Spleen (tissue), 11 donors: ENCODE measurements around the gene ST7L. TPM values are rescaled to one million over a fixed set of nuclear protein-coding genes. Genes with fewer than 3 reads are reported as not detected.

ENCODE experiments used
- DNase-seq: peaks from one replicate; pipeline ENCODE4 v3.0.0-alpha.2; 2020
- H3K27ac ChIP-seq, 8 donors: fragments of 200-600 bp; sonication (generic) in 7 of 8; 1 replicate in 4 of 8; 2 replicates in 4 of 8; pipeline versions ENCODE4 v1.5.0 to v1.8.0; 2016 to 2021; ENCODE audit warnings: inconsistent platforms in 4 of 8, mild to moderate bottlenecking in 4 of 8, moderate library complexity in 1 of 8
- H3K27me3 ChIP-seq, 7 donors: fragments of 200-600 bp; sonication (generic) in 6 of 7; replicated peaks in 1 of 7; 1 replicate in 4 of 7; 2 replicates in 3 of 7; pipeline versions ENCODE4 v1.5.0 to v1.8.0; 2016 to 2021; ENCODE audit warnings: inconsistent platforms in 3 of 7, mild to moderate bottlenecking in 1 of 7
- H3K36me3 ChIP-seq, 6 donors: fragments of 200-600 bp; sonication (generic) in 5 of 6; 1 replicate in 4 of 6; 2 replicates in 2 of 6; pipeline versions ENCODE4 v1.5.0 to v1.8.0; 2016 to 2021; ENCODE audit warnings: inconsistent platforms in 2 of 6
- H3K4me1 ChIP-seq, 6 donors: fragments of 200-600 bp; sonication (generic) in 5 of 6; 1 replicate in 3 of 6; 2 replicates in 3 of 6; pipeline versions ENCODE4 v1.5.0 to v1.8.0; 2016 to 2021; ENCODE audit warnings: inconsistent platforms in 3 of 6
- H3K4me3 ChIP-seq, 8 donors: fragments of 200-600 bp; sonication (generic) in 7 of 8; 1 replicate in 4 of 8; 2 replicates in 4 of 8; pipeline versions ENCODE4 v1.5.0 to v1.8.0; 2016 to 2021; ENCODE audit warnings: inconsistent platforms in 4 of 8, mild to moderate bottlenecking in 4 of 8, moderate library complexity in 2 of 8
- H3K9me3 ChIP-seq, 8 donors: fragments of 200-600 bp; sonication (generic) in 7 of 8; 1 replicate in 4 of 8; 2 replicates in 4 of 8; pipeline versions ENCODE4 v1.5.0 to v1.8.0; 2016 to 2021; ENCODE audit warnings: inconsistent platforms in 4 of 8
- POLR2A ChIP-seq, 3 donors: fragments of 450-650 bp; IDR thresholded peaks; one replicate each; pipeline ENCODE4 v1.5.1; 2017; ENCODE audit warnings: antibody characterized with exemption in 3 of 3, mild to moderate bottlenecking in 1 of 3
- POLR2AphosphoS5 ChIP-seq, 3 donors: sonication (generic); formaldehyde crosslinking; IDR thresholded peaks; one replicate each; pipeline ENCODE4 v1.5.1; 2017; ENCODE audit warnings: antibody characterized with exemption in 3 of 3
- WGBS, 5 donors: extraction: QIAGEN DNeasy Blood & Tissue Kit in 3 of 5; methylation state at CpG; one replicate each; pipeline versions ENCODE4 v1.1.5 to v1.1.7; 2013 to 2018; 5-methylcytosine and 5-hydroxymethylcytosine counted together
- intact Hi-C: fragments of 100-400 bp; cut with DNase I; formaldehyde crosslinking; loops from one replicate; pipeline ENCODE4 v1.15.0; 2023; ENCODE audit warnings: low total_unique reads
- polyA plus RNA-seq, 3 donors: library from polyadenylated mRNA; stranded (reverse); fragments of 200-250 nt; gene quantifications; one replicate each; pipeline ENCODE4 v1.2.1, GENCODE V29; 2013
- total RNA-seq, 7 donors: library from RNA; depleted of rRNA in 3 of 7; stranded (reverse); fragments of >200 nt in 3 of 7; fragmentation: NEBNext Ultra II Directional in 4 of 7; extraction: Animal tissue kit (Norgen Biotek cat#: 25700) in 4 of 7; gene quantifications; one replicate each; pipeline versions ENCODE4 v1.1.0 to v1.2.1, GENCODE V29; 2016 to 2021
- TF ChIP-seq, protein P1 (sequence below), 11 experiments: fragments of 200-600 bp in 7 of 11; fragments of 450-650 bp in 4 of 11; sonication (generic) in 4 of 11; IDR thresholded peaks in 8 of 11; conservative IDR thresholded peaks in 3 of 11; 1 replicate in 7 of 11; 2 replicates in 4 of 11; pipeline versions ENCODE4 v1.4.0 to v1.8.0; 2016 to 2021; ENCODE audit warnings: antibody characterized with exemption in 11 of 11, inconsistent platforms in 4 of 11, mild to moderate bottlenecking in 1 of 11
- donor health status: healthy with polysubstance abuse.
- donor health status: DM: no; HTN: no; CAD: no; lungs with moderate emphysema.
- donor health status: DM: no; HTN: no; CAD: no.
- donor health status: Bipolar disorder and iron deficiency.
- donor health status: healthy.
- donor health status: DM: no; HTN: no; CAD: no.
- donor health status: DM: yes; HTN: yes; CAD: no.

Gene ST7L
- total and polyA plus RNA-seq, 10 donors: 6.1 to 23.9 (median 18.6) TPM

DNA sequence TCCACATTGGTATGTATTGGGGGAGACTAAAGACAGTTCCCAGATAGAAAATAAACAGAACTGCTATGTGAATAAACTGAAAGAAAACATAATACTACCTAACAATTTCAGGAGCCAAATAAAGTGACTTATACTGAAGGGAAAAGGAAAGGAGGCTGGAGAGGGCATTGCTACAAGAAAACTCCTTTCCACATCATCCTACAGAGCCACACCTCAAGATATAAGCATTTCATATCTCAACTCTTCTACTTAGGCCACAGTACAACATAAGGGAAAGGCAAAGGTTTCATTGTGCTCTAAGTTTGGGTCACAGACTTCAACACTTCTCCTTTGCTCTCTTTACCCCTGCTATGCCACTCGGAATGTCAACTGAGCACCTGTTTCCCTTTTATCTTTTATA lies 54.9 kb downstream of the ST7L start:
- no peaks in the 10 kb centered on the region for H3K4me1 ChIP-seq
- DNase-seq: no peak
- TF ChIP-seq POLR2A (IDR thresholded peaks at IDR 0.05): no peak
- TF ChIP-seq POLR2AphosphoS5 (IDR thresholded peaks at IDR 0.05): no peak
- TF ChIP-seq, protein P1, sequence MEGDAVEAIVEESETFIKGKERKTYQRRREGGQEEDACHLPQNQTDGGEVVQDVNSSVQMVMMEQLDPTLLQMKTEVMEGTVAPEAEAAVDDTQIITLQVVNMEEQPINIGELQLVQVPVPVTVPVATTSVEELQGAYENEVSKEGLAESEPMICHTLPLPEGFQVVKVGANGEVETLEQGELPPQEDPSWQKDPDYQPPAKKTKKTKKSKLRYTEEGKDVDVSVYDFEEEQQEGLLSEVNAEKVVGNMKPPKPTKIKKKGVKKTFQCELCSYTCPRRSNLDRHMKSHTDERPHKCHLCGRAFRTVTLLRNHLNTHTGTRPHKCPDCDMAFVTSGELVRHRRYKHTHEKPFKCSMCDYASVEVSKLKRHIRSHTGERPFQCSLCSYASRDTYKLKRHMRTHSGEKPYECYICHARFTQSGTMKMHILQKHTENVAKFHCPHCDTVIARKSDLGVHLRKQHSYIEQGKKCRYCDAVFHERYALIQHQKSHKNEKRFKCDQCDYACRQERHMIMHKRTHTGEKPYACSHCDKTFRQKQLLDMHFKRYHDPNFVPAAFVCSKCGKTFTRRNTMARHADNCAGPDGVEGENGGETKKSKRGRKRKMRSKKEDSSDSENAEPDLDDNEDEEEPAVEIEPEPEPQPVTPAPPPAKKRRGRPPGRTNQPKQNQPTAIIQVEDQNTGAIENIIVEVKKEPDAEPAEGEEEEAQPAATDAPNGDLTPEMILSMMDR (IDR thresholded peaks at IDR 0.05 in 8 of 11, conservative IDR thresholded peaks at IDR 0.05 in 3 of 11): no peak
- no peaks in the 10 kb centered on the region for H3K9me3 ChIP-seq
- no peaks in the 10 kb centered on the region for H3K27me3 ChIP-seq
- no peak overlapping the region for H3K4me3 ChIP-seq
- no peak overlapping the region for H3K27ac ChIP-seq
- intact Hi-C loops: no loop called here
- 91 to 100% (median 97%) methylated on average over 1 of the region's 1 CpG for WGBS, 5 donors
- H3K36me3 ChIP-seq: peaks cover 0 to 40% (median 0%) of the 10 kb centered on the region in 6 donors

DNA sequence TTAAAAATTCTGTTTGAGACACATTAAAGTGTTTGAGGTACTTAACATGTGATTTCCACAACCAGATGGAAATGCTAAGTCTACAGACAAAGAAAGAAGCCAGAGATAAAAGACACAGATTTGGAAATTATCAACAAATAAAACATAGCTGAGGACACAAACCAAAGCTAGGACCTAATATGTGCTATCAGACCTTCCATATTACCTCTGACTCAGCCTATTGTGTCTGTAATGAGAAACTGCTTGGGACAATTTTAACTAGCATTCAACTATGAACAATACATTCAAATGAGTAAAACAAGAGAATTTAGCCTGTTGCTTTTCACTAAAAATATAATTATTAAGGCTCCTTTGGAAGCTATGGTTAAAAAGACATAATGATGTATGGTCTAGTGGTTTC lies 55.6 kb downstream of the ST7L start:
- Histone ChIP-seq H3K9me3 (no peaks in the 10 kb centered on the region), H3K4me1 (no peaks in the 10 kb centered on the region), H3K27me3 (no peaks in the 10 kb centered on the region), H3K27ac (no peak overlapping the region), H3K4me3 (no peak overlapping the region), H3K36me3 (peaks cover 0 to 45% (median 0%) of the 10 kb centered on the region in 6 donors)
- DNase-seq: no peak
- TF ChIP-seq, protein P1 (IDR thresholded peaks at IDR 0.05 in 8 of 11, conservative IDR thresholded peaks at IDR 0.05 in 3 of 11): no peak
- TF ChIP-seq POLR2A (IDR thresholded peaks at IDR 0.05): no peak
- TF ChIP-seq POLR2AphosphoS5 (IDR thresholded peaks at IDR 0.05): no peak
- intact Hi-C loops: no loop called here

DNA sequence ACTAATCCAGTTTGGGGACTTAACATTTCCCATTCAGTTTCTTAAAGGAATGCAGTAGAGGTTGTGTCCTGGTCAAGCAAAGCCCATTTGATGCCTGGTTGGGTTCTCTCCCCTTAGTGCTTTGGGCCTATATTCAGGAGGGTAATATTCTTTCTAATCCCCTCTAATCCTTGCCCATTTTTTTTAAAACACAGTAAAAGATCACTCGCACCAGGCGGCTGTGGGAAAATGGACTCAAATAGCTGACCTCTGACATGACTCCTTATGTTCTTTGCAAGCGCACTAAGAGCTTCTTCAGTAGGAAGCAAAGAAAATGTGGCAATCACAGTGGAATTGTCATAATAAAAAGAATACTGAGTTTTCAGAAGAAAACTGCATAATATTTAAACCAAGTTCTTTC lies 60.3 kb downstream of the ST7L start:
- Histone ChIP-seq H3K27me3 (no peaks in the 10 kb centered on the region), H3K27ac (no peak overlapping the region), H3K4me3 (no peak overlapping the region), H3K9me3 (no peaks in the 10 kb centered on the region), H3K4me1 (no peaks in the 10 kb centered on the region), H3K36me3 (peaks cover 0 to 56% (median 0%) of the 10 kb centered on the region in 6 donors)
- intact Hi-C loops: no loop called here
- 86 to 99% (median 94%) methylated on average over 3 of the region's 3 CpGs for WGBS, 5 donors
- no peak for DNase-seq
- TF ChIP-seq, protein P1 (IDR thresholded peaks at IDR 0.05 in 8 of 11, conservative IDR thresholded peaks at IDR 0.05 in 3 of 11): no peak
- TF ChIP-seq POLR2A (IDR thresholded peaks at IDR 0.05): no peak
- TF ChIP-seq POLR2AphosphoS5 (IDR thresholded peaks at IDR 0.05): no peak

DNA sequence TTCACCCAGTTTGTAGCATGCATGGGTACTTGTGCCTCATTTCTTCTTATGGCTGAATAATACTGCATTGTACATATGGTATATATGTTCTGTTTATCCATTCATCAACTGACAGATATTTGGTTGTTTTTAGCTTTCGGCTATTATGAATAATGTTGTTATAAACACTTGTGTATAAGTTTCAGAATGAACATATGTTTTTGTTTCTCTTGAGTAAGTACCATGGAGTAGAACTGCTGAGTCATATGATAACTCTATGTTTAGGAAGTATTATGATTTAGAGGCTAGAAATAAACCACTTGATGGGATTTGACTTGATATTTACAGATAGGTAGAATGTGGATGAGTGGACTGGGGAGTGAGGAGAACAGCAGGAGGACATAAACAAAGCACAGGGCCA lies 61.6 kb downstream of the ST7L start:
- Histone ChIP-seq H3K27me3 (no peaks in the 10 kb centered on the region), H3K9me3 (no peaks in the 10 kb centered on the region), H3K4me3 (no peak overlapping the region), H3K36me3 (peaks cover 0 to 53% (median 0%) of the 10 kb centered on the region in 6 donors), H3K4me1 (no peaks in the 10 kb centered on the region), H3K27ac (no peak overlapping the region)
- 77 to 86% (median 81%) methylated on average over 1 of the region's 1 CpG for WGBS, 5 donors
- intact Hi-C loops: no loop called here
- no peak for DNase-seq
- TF ChIP-seq POLR2AphosphoS5 (IDR thresholded peaks at IDR 0.05) (no peak), POLR2A (IDR thresholded peaks at IDR 0.05) (no peak)
- TF ChIP-seq, protein P1 (IDR thresholded peaks at IDR 0.05 in 8 of 11, conservative IDR thresholded peaks at IDR 0.05 in 3 of 11): no peak
